ENCODE results near the gene IER3IP1.
"Not testable (repeated sequence)": the region's sequence is repeated elsewhere in the genome, so short reads cannot be mapped to it uniquely, and the experiment has no call there.

Gene IER3IP1

GRCh38 chr18:47191961-47192360 lies 15.8 kb upstream of the IER3IP1 start:
- no peak for TF ChIP-seq CTCF (IDR thresholded peaks at IDR 0.05; ENCODE audit: borderline replicate concordance, insufficient read depth, low read depth, low read length)
- H3K4me3 ChIP-seq (ENCODE audit: low read depth, low read length): no peak overlapping the region

- no peak for TF ChIP-seq CTCF (IDR thresholded peaks at IDR 0.05; ENCODE audit: borderline replicate concordance, insufficient read depth, low read depth, low read length)
- no peak overlapping the region for H3K4me3 ChIP-seq (ENCODE audit: low read depth, low read length)
Measured at GRCh38 chr18:47187721-47188120, 11.6 kb upstream of the IER3IP1 start.

- H3K4me3 ChIP-seq (ENCODE audit: low read depth, low read length): no peak overlapping the region
- TF ChIP-seq CTCF (IDR thresholded peaks at IDR 0.05; ENCODE audit: borderline replicate concordance, insufficient read depth, low read depth, low read length): no peak
Measured at GRCh38 chr18:47184419-47185050, 8.4 kb upstream of the IER3IP1 start.

GRCh38 chr18:47182156-47182555 lies 6.0 kb upstream of the IER3IP1 start:
- H3K4me3 ChIP-seq (ENCODE audit: low read depth, low read length): not testable (repeated sequence)

- TF ChIP-seq CTCF (IDR thresholded peaks at IDR 0.05; ENCODE audit: borderline replicate concordance, insufficient read depth, low read depth, low read length): no peak
- H3K4me3 ChIP-seq (ENCODE audit: low read depth, low read length): no peak overlapping the region
Measured at GRCh38 chr18:47180765-47181164, 4.6 kb upstream of the IER3IP1 start.

GRCh38 chr18:47179520-47179919 lies 3.4 kb upstream of the IER3IP1 start:
- TF ChIP-seq CTCF (IDR thresholded peaks at IDR 0.05; ENCODE audit: borderline replicate concordance, insufficient read depth, low read depth, low read length): no peak
- no peak overlapping the region for H3K4me3 ChIP-seq (ENCODE audit: low read depth, low read length)

- H3K4me3 ChIP-seq (ENCODE audit: low read depth, low read length): peak overlapping the region; percentile 88
- no peak for TF ChIP-seq CTCF (IDR thresholded peaks at IDR 0.05; ENCODE audit: borderline replicate concordance, insufficient read depth, low read depth, low read length)
Measured at GRCh38 chr18:47175283-47175897, 774 bp downstream of the IER3IP1 start.

All from GM12875 (cell line).